HG03521 (cell line): ENCODE results near the gene TAS2R4.
"Not testable (repeated sequence)": the region's sequence is repeated elsewhere in the genome, so short reads cannot be mapped to it uniquely, and the experiment has no call there.

Source experiments
- ATAC-seq: cut with Tn5 transposase; IDR thresholded peaks from one replicate; pipeline ENCODE4 v1.9.1; 2021; ENCODE audit warnings: mild to moderate bottlenecking, moderate library complexity; ENCODE audit not compliant: unreplicated experiment

The TAS2R4 gene

DNA sequence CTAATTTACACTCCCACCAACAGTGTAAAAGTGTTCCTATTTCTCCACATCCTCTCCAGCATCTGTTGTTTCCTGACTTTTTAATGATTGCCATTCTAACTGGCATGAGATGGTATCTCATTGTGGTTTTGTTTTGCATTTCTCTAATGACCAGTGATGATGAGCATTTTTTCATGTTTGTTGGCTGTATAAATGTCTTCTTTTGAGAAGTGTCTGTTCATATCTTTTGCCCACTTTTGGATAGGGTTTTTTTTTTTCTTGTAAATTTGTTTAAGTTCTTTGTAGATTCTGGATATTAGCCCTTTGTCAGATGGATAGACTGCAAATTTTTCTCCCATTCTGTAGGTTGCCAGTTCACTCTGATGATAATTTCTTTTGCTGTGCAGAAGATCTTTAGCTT is 46.0 kb downstream of the TAS2R4 start:
- ATAC-seq = not testable (repeated sequence)
